Measurements from ENCODE around the gene RPS19BP1.

DNA sequence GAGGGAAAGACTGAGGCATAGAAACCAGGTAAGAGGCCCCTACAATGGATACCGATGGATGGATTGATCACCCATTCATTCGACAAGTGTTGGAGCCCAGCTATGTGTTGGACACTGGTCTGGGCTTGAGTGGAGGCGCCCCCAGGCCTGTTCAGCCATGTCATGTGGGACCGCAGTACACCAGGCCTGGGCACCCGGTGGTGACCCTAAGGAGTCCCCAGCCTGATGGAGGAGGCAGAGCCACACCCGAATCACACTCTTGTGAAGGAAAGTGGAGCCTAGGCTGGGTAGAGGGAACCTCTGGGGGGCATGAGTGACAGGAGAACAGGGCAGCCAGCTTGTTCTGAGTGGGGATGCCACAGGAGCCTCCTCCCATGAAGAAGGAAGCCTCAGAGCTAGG is 48.2 kb upstream of the RPS19BP1 start:
- TF ChIP-seq, protein P1, sequence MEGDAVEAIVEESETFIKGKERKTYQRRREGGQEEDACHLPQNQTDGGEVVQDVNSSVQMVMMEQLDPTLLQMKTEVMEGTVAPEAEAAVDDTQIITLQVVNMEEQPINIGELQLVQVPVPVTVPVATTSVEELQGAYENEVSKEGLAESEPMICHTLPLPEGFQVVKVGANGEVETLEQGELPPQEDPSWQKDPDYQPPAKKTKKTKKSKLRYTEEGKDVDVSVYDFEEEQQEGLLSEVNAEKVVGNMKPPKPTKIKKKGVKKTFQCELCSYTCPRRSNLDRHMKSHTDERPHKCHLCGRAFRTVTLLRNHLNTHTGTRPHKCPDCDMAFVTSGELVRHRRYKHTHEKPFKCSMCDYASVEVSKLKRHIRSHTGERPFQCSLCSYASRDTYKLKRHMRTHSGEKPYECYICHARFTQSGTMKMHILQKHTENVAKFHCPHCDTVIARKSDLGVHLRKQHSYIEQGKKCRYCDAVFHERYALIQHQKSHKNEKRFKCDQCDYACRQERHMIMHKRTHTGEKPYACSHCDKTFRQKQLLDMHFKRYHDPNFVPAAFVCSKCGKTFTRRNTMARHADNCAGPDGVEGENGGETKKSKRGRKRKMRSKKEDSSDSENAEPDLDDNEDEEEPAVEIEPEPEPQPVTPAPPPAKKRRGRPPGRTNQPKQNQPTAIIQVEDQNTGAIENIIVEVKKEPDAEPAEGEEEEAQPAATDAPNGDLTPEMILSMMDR (IDR thresholded peaks at IDR 0.05), result no peak
- TF ChIP-seq POLR2A (IDR thresholded peaks at IDR 0.05), result no peak
